SK-N-SH (cell line): Measurements from ENCODE around the gene CDC14B. TPM values are rescaled to one million over a fixed set of nuclear protein-coding genes. Genes with fewer than 3 reads are reported as not detected.

Experiments used
- CTCF ChIA-PET: fragments of 300-600, 350-600 bp; formaldehyde crosslinking; extraction: SDS; loops from one replicate; lab custom pipeline; 2021; lab: Yijun Ruan, JAX
- POLR2A ChIA-PET: fragments of 350-600 bp; sonication (Branson Sonifier 250); formaldehyde crosslinking; extraction: SDS; loops from one replicate; lab custom pipeline; 2020; ENCODE audit warnings: antibody characterized with exemption, inconsistent platforms; lab: Yijun Ruan, JAX
- DNase-seq: peaks from one replicate; pipeline ENCODE4 v3.0.0; 2012
- H2AFZ ChIP-seq: fragments of 200-600 bp; sonication (generic); 2 replicates; pipeline ENCODE4 v1.8.1; 2016; ENCODE audit warnings: antibody characterized with exemption, mild to moderate bottlenecking, low read depth
- H3F3A ChIP-seq: fragments of 200-600 bp; sonication (generic); replicated peaks from 2 replicates; pipeline ENCODE3; 2016; ENCODE audit warnings: antibody characterized with exemption, mild to moderate bottlenecking; ENCODE audit not compliant: insufficient read depth
- H3K27ac ChIP-seq, 2 experiments: fragments of 200-500 bp in 1 of 2; fragments of 200-600 bp in 1 of 2; sonication (Bioruptor generic) in 1 of 2; sonication (generic), shearing (Covaris generic) in 1 of 2; 2 replicates each; pipeline versions ENCODE4 v1.5.1 to v1.6.1; 2014 to 2016; ENCODE audit warnings: low read depth in 2 of 2, inconsistent platforms in 1 of 2, low read length in 1 of 2, mild to moderate bottlenecking in 1 of 2, mixed read lengths in 1 of 2
- H3K27me3 ChIP-seq: fragments of 200-600 bp; sonication (generic), shearing (Covaris generic); 2 replicates; pipeline ENCODE4 v1.6.1; 2016; ENCODE audit warnings: mixed run types; ENCODE audit not compliant: insufficient read depth
- H3K36me3 ChIP-seq, 2 experiments: fragments of 200-500 bp in 1 of 2; fragments of 200-600 bp in 1 of 2; sonication (Bioruptor generic) in 1 of 2; sonication (generic) in 1 of 2; replicated peaks in 1 of 2; 2 replicates each; pipeline versions ENCODE3 to v1.5.1; 2014 to 2016; ENCODE audit warnings: low read length in 1 of 2, mild to moderate bottlenecking in 1 of 2; ENCODE audit not compliant: insufficient read depth in 2 of 2, control insufficient read depth in 1 of 2
- H3K4me1 ChIP-seq, 2 experiments: fragments of 200-500 bp in 1 of 2; fragments of 200-600 bp in 1 of 2; sonication (Bioruptor generic) in 1 of 2; sonication (generic), shearing (Covaris generic) in 1 of 2; 2 replicates each; pipeline versions ENCODE4 v1.5.1 to v1.6.1; 2014 to 2016; ENCODE audit warnings: low read depth in 1 of 2, low read length in 1 of 2, mixed run types in 1 of 2; ENCODE audit not compliant: insufficient read depth in 2 of 2, control insufficient read depth in 1 of 2
- H3K4me2 ChIP-seq: fragments of 200-600 bp; sonication (generic), shearing (Covaris generic); 2 replicates; pipeline ENCODE4 v1.6.1; 2017; ENCODE audit warnings: mixed run types
- H3K4me3 ChIP-seq, 2 experiments: fragments of 200-500 bp in 1 of 2; fragments of 200-600 bp in 1 of 2; sonication (Bioruptor generic) in 1 of 2; sonication (generic), shearing (Covaris generic) in 1 of 2; 2 replicates each; pipeline versions ENCODE4 v1.5.1 to v1.8.1; 2014 to 2016; ENCODE audit warnings: low read depth in 2 of 2, inconsistent platforms in 1 of 2, low read length in 1 of 2, mild to moderate bottlenecking in 1 of 2, mixed read lengths in 1 of 2, moderate library complexity in 1 of 2
- H3K79me2 ChIP-seq: fragments of 200-600 bp; sonication (generic); 2 replicates; pipeline ENCODE4 v1.8.1; 2017; ENCODE audit warnings: mild to moderate bottlenecking; ENCODE audit not compliant: insufficient read depth
- H3K9ac ChIP-seq: fragments of 200-600 bp; sonication (generic); 2 replicates; pipeline ENCODE4 v1.6.1; 2017; ENCODE audit warnings: mixed run types
- H3K9me2 ChIP-seq: fragments of 200-600 bp; sonication (generic); 2 replicates; pipeline ENCODE4 v1.6.1; 2017; ENCODE audit warnings: mixed run types
- H3K9me3 ChIP-seq: fragments of 200-600 bp; sonication (generic); 2 replicates; pipeline ENCODE4 v1.6.1; 2017; ENCODE audit warnings: mixed run types, mild to moderate bottlenecking, moderate library complexity
- H4K20me1 ChIP-seq: fragments of 200-600 bp; sonication (generic); 2 replicates; pipeline ENCODE4 v1.6.1; 2017; ENCODE audit warnings: mild to moderate bottlenecking, mixed run types; ENCODE audit not compliant: insufficient read depth
- ELF1 ChIP-seq: IDR thresholded peaks from 2 replicates; pipeline ENCODE4 v1.4.0; 2012
- GABPA ChIP-seq: IDR thresholded peaks from 2 replicates; pipeline ENCODE4 v1.4.0; 2012; ENCODE audit warnings: low read depth, mild to moderate bottlenecking
- RFX5 ChIP-seq: IDR thresholded peaks from 2 replicates; pipeline ENCODE4 v1.6.1; 2012; ENCODE audit warnings: mild to moderate bottlenecking, improper control_type of control experiment, low read length
- SMC3 ChIP-seq: IDR thresholded peaks from 2 replicates; pipeline ENCODE4 v1.6.1; 2012; ENCODE audit warnings: low read depth, low read length, improper control_type of control experiment
- TAF1 ChIP-seq: IDR thresholded peaks from 2 replicates; pipeline ENCODE4 v1.6.1; 2012; ENCODE audit warnings: low read depth, mild to moderate bottlenecking, low read length, moderate library complexity, borderline replicate concordance
- TEAD4 ChIP-seq: IDR thresholded peaks from 2 replicates; pipeline ENCODE4 v1.4.0; 2012; ENCODE audit warnings: mild to moderate bottlenecking, borderline replicate concordance; ENCODE audit not compliant: insufficient read depth
- WGBS: methylation state at CpG from one replicate; pipeline ENCODE4 v1.1.6; 2017; ENCODE audit warnings: low lambda C conversion rate; 5-methylcytosine and 5-hydroxymethylcytosine counted together
- polyA plus RNA-seq, 3 experiments: library from polyadenylated mRNA; depleted of rRNA; stranded (reverse); fragments of >200 nt; gene quantifications; 2 replicates each; pipeline ENCODE4 v1.2.3, GENCODE V29; 2012
- TF ChIP-seq, protein P1 (sequence below): fragments of 200-600 bp; sonication (generic); IDR thresholded peaks from 2 replicates; pipeline ENCODE4 v1.6.1; 2017; ENCODE audit warnings: antibody characterized with exemption, mild to moderate bottlenecking, moderate library complexity
- TF ChIP-seq, protein P2 (sequence below): IDR thresholded peaks from 2 replicates; pipeline ENCODE4 v1.4.0; 2012; ENCODE audit warnings: low read depth, borderline replicate concordance
- TF ChIP-seq, protein P3 (sequence below): IDR thresholded peaks from 2 replicates; pipeline ENCODE4 v1.4.0; 2012; ENCODE audit warnings: low read depth
- TF ChIP-seq, protein P4 (sequence below): IDR thresholded peaks from 2 replicates; pipeline ENCODE4 v1.4.0; 2012; ENCODE audit warnings: low read depth, borderline replicate concordance
- TF ChIP-seq, protein P5 (sequence below): IDR thresholded peaks from 2 replicates; pipeline ENCODE4; 2012

Gene CDC14B
- polyA plus RNA-seq, 1 of the 3 experiments (the other 2 are of a cell fraction): 10.1 TPM

DNA sequence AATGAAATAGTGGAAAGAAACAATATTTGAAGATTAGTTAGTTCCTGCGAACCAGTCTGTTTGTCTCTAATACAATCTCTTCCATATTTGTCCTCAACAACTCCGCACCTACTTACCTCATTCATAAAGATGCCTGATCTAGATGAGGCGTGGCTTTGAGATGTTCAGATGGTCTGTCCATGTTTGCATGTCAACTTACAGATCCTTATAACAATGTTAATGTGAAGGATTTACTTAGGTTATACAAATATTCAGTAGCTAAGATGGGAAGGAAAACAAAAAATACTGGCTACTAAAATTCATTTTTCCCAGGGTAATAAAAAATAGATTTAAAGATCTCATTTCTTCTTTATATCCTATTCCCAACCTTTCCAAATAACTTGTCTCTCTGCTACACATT lies 8.3 kb downstream of the CDC14B start:
- Histone ChIP-seq H3K4me2 (peak overlapping the region; percentile 74), H3K36me3 (no peaks in the 10 kb centered on the region), H3K27ac (peak overlapping the region in 1 of 2 experiments; percentile 67; a peak in 2 of 4 replicates), H3K4me1 (peaks cover 20 to 22% of the 10 kb centered on the region in 2 experiments), H3F3A (peaks cover 8% of the 10 kb centered on the region), H3K9me2 (no peaks in the 10 kb centered on the region), H3K9me3 (no peaks in the 10 kb centered on the region), H3K27me3 (no peaks in the 10 kb centered on the region), H3K4me3 (no peak overlapping the region), H4K20me1 (no peaks in the 10 kb centered on the region), H3K9ac (peak overlapping the region; percentile 43; the same call in 1 of the 2 replicates), H2AFZ (no peak overlapping the region), H3K79me2 (peaks cover 79% of the 10 kb centered on the region)
- ChIA-PET CTCF (interaction anchor here (2.4 kb wide), 1 partner anchor 44 kb away, joined by 9 read pairs; the partner anchor contains the start of gene PRXL2C), POLR2A (no interaction called here)
- TF ChIP-seq, protein P1, sequence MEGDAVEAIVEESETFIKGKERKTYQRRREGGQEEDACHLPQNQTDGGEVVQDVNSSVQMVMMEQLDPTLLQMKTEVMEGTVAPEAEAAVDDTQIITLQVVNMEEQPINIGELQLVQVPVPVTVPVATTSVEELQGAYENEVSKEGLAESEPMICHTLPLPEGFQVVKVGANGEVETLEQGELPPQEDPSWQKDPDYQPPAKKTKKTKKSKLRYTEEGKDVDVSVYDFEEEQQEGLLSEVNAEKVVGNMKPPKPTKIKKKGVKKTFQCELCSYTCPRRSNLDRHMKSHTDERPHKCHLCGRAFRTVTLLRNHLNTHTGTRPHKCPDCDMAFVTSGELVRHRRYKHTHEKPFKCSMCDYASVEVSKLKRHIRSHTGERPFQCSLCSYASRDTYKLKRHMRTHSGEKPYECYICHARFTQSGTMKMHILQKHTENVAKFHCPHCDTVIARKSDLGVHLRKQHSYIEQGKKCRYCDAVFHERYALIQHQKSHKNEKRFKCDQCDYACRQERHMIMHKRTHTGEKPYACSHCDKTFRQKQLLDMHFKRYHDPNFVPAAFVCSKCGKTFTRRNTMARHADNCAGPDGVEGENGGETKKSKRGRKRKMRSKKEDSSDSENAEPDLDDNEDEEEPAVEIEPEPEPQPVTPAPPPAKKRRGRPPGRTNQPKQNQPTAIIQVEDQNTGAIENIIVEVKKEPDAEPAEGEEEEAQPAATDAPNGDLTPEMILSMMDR: no peak
- TF ChIP-seq TAF1 (no peak), SMC3 (no peak), TEAD4 (no peak), RFX5 (no peak), GABPA (no peak)
- TF ChIP-seq, protein P2, sequence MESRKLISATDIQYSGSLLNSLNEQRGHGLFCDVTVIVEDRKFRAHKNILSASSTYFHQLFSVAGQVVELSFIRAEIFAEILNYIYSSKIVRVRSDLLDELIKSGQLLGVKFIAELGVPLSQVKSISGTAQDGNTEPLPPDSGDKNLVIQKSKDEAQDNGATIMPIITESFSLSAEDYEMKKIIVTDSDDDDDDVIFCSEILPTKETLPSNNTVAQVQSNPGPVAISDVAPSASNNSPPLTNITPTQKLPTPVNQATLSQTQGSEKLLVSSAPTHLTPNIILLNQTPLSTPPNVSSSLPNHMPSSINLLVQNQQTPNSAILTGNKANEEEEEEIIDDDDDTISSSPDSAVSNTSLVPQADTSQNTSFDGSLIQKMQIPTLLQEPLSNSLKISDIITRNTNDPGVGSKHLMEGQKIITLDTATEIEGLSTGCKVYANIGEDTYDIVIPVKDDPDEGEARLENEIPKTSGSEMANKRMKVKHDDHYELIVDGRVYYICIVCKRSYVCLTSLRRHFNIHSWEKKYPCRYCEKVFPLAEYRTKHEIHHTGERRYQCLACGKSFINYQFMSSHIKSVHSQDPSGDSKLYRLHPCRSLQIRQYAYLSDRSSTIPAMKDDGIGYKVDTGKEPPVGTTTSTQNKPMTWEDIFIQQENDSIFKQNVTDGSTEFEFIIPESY: no peak
- TF ChIP-seq, protein P3, sequence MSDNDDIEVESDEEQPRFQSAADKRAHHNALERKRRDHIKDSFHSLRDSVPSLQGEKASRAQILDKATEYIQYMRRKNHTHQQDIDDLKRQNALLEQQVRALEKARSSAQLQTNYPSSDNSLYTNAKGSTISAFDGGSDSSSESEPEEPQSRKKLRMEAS: no peak
- TF ChIP-seq, protein P4, sequence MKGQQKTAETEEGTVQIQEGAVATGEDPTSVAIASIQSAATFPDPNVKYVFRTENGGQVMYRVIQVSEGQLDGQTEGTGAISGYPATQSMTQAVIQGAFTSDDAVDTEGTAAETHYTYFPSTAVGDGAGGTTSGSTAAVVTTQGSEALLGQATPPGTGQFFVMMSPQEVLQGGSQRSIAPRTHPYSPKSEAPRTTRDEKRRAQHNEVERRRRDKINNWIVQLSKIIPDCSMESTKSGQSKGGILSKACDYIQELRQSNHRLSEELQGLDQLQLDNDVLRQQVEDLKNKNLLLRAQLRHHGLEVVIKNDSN: no peak
- no peak for DNase-seq
- 83% methylated on average over 3 of the region's 3 CpGs for WGBS

DNA sequence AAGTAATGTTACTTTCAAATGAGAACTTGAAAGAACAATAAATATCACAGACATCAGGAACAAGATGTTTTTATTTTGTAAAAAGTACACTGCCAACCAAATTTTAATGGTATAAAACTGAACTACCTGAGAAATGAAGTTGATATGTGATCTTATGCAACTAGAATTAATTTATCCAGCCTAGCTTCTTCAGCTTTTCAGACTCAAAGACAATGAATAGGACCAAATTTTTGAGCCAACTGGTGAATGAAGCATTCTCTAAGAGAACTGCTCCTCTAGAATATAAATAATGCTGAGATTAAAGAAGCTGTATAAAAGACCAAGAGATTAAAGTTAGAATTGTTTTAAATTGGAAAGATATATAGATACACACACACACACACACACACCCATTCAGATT lies 9.9 kb downstream of the CDC14B start:
- ChIA-PET POLR2A (no interaction called here), CTCF (no interaction called here)
- TF ChIP-seq, protein P3: no peak
- no peak for TF ChIP-seq ELF1
- TF ChIP-seq, protein P5, sequence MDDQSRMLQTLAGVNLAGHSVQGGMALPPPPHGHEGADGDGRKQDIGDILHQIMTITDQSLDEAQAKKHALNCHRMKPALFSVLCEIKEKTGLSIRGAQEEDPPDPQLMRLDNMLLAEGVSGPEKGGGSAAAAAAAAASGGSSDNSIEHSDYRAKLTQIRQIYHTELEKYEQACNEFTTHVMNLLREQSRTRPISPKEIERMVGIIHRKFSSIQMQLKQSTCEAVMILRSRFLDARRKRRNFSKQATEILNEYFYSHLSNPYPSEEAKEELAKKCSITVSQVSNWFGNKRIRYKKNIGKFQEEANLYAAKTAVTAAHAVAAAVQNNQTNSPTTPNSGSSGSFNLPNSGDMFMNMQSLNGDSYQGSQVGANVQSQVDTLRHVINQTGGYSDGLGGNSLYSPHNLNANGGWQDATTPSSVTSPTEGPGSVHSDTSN: no peak

More for the DNA sequence above, 9.9 kb downstream of the CDC14B start:
- no peak for DNase-seq
- Histone ChIP-seq H2AFZ (no peak overlapping the region), H3K27me3 (no peaks in the 10 kb centered on the region), H4K20me1 (no peaks in the 10 kb centered on the region), H3K9me3 (no peaks in the 10 kb centered on the region), H3K36me3 (no peaks in the 10 kb centered on the region), H3K79me2 (peaks cover 64% of the 10 kb centered on the region), H3F3A (peaks cover 8% of the 10 kb centered on the region), H3K4me2 (no peak overlapping the region), H3K27ac (no peak overlapping the region), H3K4me1 (peaks cover 20 to 22% of the 10 kb centered on the region in 2 experiments), H3K4me3 (no peak overlapping the region), H3K9me2 (no peaks in the 10 kb centered on the region), H3K9ac (no peak overlapping the region)
